ENCODE data around the gene MICAL2. TPM values are rescaled to one million over a fixed set of nuclear protein-coding genes. Genes with fewer than 3 reads are reported as not detected.

The MICAL2 gene
- total and polyA plus RNA-seq, 2 of the 13 experiments (the other 11 are each of a cell fraction or from before 2014, with no cell fraction given), result 0.78 to 1.1 TPM

GRCh38 chr11:12275818-12276217 is 165.4 kb downstream of the MICAL2 start (continued):
- TF ChIP-seq TFDP2 (CRISPR knock-in tag; IDR thresholded peaks at IDR 0.05) (no peak), STAG1 (CRISPR knock-in tag; IDR thresholded peaks at IDR 0.05) (no peak), ZBTB44 (CRISPR knock-in tag; IDR thresholded peaks at IDR 0.05) (no peak), ZNF18 (CRISPR knock-in tag; IDR thresholded peaks at IDR 0.05; ENCODE audit: insufficient replicate concordance) (no peak), PAXIP1 (CRISPR knock-in tag; conservative IDR thresholded peaks at IDR 0.05) (no peak)
